GM10248 (cell line): ENCODE data around the gene CACNA1S.

ENCODE experiments used
- CTCF ChIA-PET: fragments of 300-600 bp; sonication (Branson Sonifier 250); formaldehyde crosslinking; extraction: SDS; loops from one replicate; lab custom pipeline; 2021; ENCODE audit warnings: antibody characterized with exemption; lab: Yijun Ruan, JAX
- POLR2A ChIA-PET: fragments of 350-650 bp; sonication (Branson Sonifier 250); formaldehyde crosslinking; extraction: SDS; loops from one replicate; lab custom pipeline; 2020; ENCODE audit warnings: antibody characterized with exemption; lab: Yijun Ruan, JAX
- DNase-seq: peaks from one replicate; pipeline ENCODE4 v3.0.0; 2012; ENCODE audit errors: extremely low spot score
- CTCF ChIP-seq: IDR thresholded peaks from 2 replicates; pipeline ENCODE4 v1.5.1; 2012; ENCODE audit warnings: mild to moderate bottlenecking, low read depth; ENCODE audit errors: extremely low read depth, missing control alignments, control extremely low read depth

Gene CACNA1S

GRCh38 chr1:201093962-201094361 is 18.3 kb downstream of the CACNA1S start:
- DNase-seq: no peak
- POLR2A ChIA-PET: interaction anchor here (0.6 kb wide), 1 partner anchor 61 kb away, joined by 8 read pairs; the partner anchor contains the start of gene TMEM9
- no peak for TF ChIP-seq CTCF
- CTCF ChIA-PET: interaction anchor here (0.9 to 2.3 kb wide), 5 partner anchors 9 to 122 kb away, joined by 3 to 9 read pairs (median 3); no protein-coding TSS in a partner anchor

GRCh38 chr1:201093561-201093960 is 18.7 kb downstream of the CACNA1S start:
- no peak for DNase-seq
- TF ChIP-seq CTCF: no peak
- CTCF ChIA-PET: interaction anchor here (0.9 to 2.3 kb wide), 4 partner anchors 21 to 122 kb away, joined by 3 to 9 read pairs (median 5); no protein-coding TSS in a partner anchor
- POLR2A ChIA-PET: interaction anchor here (0.6 kb wide), 1 partner anchor 61 kb away, joined by 8 read pairs; the partner anchor contains the start of gene TMEM9

GRCh38 chr1:201092738-201093137 is 19.5 kb downstream of the CACNA1S start:
- no peak for TF ChIP-seq CTCF
- CTCF ChIA-PET: no interaction called here
- POLR2A ChIA-PET: no interaction called here
- DNase-seq: no peak

- CTCF ChIA-PET: interaction anchor here (1.1 to 1.7 kb wide), 3 partner anchors 22 to 28 kb away, joined by 3 to 9 read pairs (median 6); no protein-coding TSS in a partner anchor
- no peak for DNase-seq
- TF ChIP-seq CTCF: no peak
- POLR2A ChIA-PET: no interaction called here
These were observed 21.0 kb downstream of the CACNA1S start for GRCh38 chr1:201091256-201091655.

GRCh38 chr1:201090541-201090940 is 21.7 kb downstream of the CACNA1S start:
- no peak for DNase-seq
- ChIA-PET CTCF (interaction anchor here (1.2 to 1.7 kb wide), 3 partner anchors 23 to 29 kb away, joined by 3 to 9 read pairs (median 3); no protein-coding TSS in a partner anchor), POLR2A (no interaction called here)
- no peak for TF ChIP-seq CTCF

- DNase-seq: no peak
- ChIA-PET CTCF (interaction anchor here (1.2 kb wide), 1 partner anchor 30 kb away, joined by 3 read pairs; no protein-coding TSS in a partner anchor), POLR2A (no interaction called here)
- no peak for TF ChIP-seq CTCF
These were observed 22.6 kb downstream of the CACNA1S start for GRCh38 chr1:201089596-201089995.
